Neural cell (in vitro differentiated cells): ENCODE measurements around the gene NKPD1. TPM values are rescaled to one million over a fixed set of nuclear protein-coding genes. Genes with fewer than 3 reads are reported as not detected.

Experiments
- H2AFZ ChIP-seq: fragments of 200-600, 300-800 bp; sonication (generic), shearing (Covaris generic); 2 replicates; pipeline ENCODE4 v1.6.0; 2014; ENCODE audit warnings: low read depth, mild to moderate bottlenecking, antibody characterized with exemption, low read length, moderate library complexity
- H3F3A ChIP-seq: fragments of 200-600 bp; shearing (Covaris generic); 2 replicates; pipeline ENCODE4 v1.6.1; 2016; ENCODE audit warnings: mild to moderate bottlenecking, moderate library complexity, mixed read lengths, antibody characterized with exemption, low read length; ENCODE audit not compliant: insufficient read depth, poor library complexity, severe bottlenecking
- H3K27ac ChIP-seq: fragments of 200-600, 300-800 bp; sonication (generic), shearing (Covaris generic); 2 replicates; pipeline ENCODE4 v1.5.1; 2014; ENCODE audit warnings: mild to moderate bottlenecking, low read length, moderate library complexity
- H3K27me3 ChIP-seq: fragments of 300-800, 200-600 bp; sonication (generic), shearing (Covaris generic); 2 replicates; pipeline ENCODE4 v1.6.0; 2014; ENCODE audit warnings: mild to moderate bottlenecking, low read depth, low read length, moderate library complexity; ENCODE audit not compliant: insufficient read depth
- H3K36me3 ChIP-seq: fragments of 300-800, 200-600 bp; sonication (generic), shearing (Covaris generic); 2 replicates; pipeline ENCODE4 v1.5.1; 2014; ENCODE audit warnings: mild to moderate bottlenecking, antibody characterized with exemption, low read length, moderate library complexity; ENCODE audit not compliant: insufficient read depth
- H3K4me2 ChIP-seq: fragments of 300-800, 200-600 bp; sonication (generic), shearing (Covaris generic); 2 replicates; pipeline ENCODE4 v1.6.0; 2014; ENCODE audit warnings: mild to moderate bottlenecking, low read length
- H3K4me3 ChIP-seq: fragments of 300-800, 200-600 bp; sonication (generic), shearing (Covaris generic); 2 replicates; pipeline ENCODE4 v1.5.1; 2014; ENCODE audit warnings: mild to moderate bottlenecking, low read length, moderate library complexity
- H3K79me2 ChIP-seq: fragments of 200-600 bp; shearing (Covaris generic); replicated peaks from 2 replicates; pipeline ENCODE4 v1.6.0; 2014; ENCODE audit warnings: mild to moderate bottlenecking, low read length, moderate library complexity; ENCODE audit not compliant: insufficient read depth
- H3K9ac ChIP-seq: fragments of 300-800, 200-600 bp; sonication (generic), shearing (Covaris generic); 2 replicates; pipeline ENCODE4 v1.6.1; 2016; ENCODE audit warnings: mild to moderate bottlenecking, low read length, mixed read lengths
- H3K9me2 ChIP-seq: fragments of 200-600 bp; shearing (Covaris generic); 2 replicates; pipeline ENCODE4 v1.6.1; 2016; ENCODE audit warnings: mild to moderate bottlenecking, low read length, mixed read lengths; ENCODE audit not compliant: insufficient read depth
- H3K9me3 ChIP-seq: fragments of 200-600, 300-800 bp; sonication (generic), shearing (Covaris generic); 2 replicates; pipeline ENCODE4 v1.6.1; 2016; ENCODE audit warnings: mild to moderate bottlenecking, mixed run types, low read length, moderate library complexity, mixed read lengths
- H4K20me1 ChIP-seq: fragments of 200-600 bp; shearing (Covaris generic); 2 replicates; pipeline ENCODE4 v1.6.1; 2016; ENCODE audit warnings: mild to moderate bottlenecking, mixed run types; ENCODE audit not compliant: insufficient read depth
- EP300 ChIP-seq: fragments of 450-650 bp; conservative IDR thresholded peaks from 2 replicates; pipeline ENCODE4 v1.6.1; 2014; ENCODE audit warnings: antibody characterized with exemption, mild to moderate bottlenecking, moderate library complexity; ENCODE audit not compliant: poor library complexity, severe bottlenecking
- EZH2 ChIP-seq: fragments of 200-600, 300-800 bp; shearing (Covaris generic), sonication (generic); IDR thresholded peaks from 2 replicates; pipeline ENCODE4 v1.6.1; 2014; ENCODE audit warnings: antibody characterized with exemption, low read length, borderline replicate concordance, mild to moderate bottlenecking; ENCODE audit not compliant: insufficient read depth, poor library complexity, severe bottlenecking
- MXI1 ChIP-seq: fragments of 450-650 bp; conservative IDR thresholded peaks from 2 replicates; pipeline ENCODE4 v1.6.1; 2014; ENCODE audit warnings: antibody characterized with exemption, mild to moderate bottlenecking; ENCODE audit not compliant: poor library complexity, severe bottlenecking
- POLR2AphosphoS5 ChIP-seq: IDR thresholded peaks from 2 replicates; pipeline ENCODE4 v1.6.1; 2012
- RAD21 ChIP-seq: fragments of 450-650 bp; conservative IDR thresholded peaks from 2 replicates; pipeline ENCODE4 v1.6.1; 2014; ENCODE audit warnings: antibody characterized with exemption, mild to moderate bottlenecking, moderate library complexity
- SMC3 ChIP-seq: fragments of 450-650 bp; conservative IDR thresholded peaks from 2 replicates; pipeline ENCODE4 v1.6.1; 2014; ENCODE audit warnings: antibody characterized with exemption, mild to moderate bottlenecking, moderate library complexity; ENCODE audit not compliant: poor library complexity
- TAF1 ChIP-seq: IDR thresholded peaks from 2 replicates; pipeline ENCODE4 v1.6.1; 2012; ENCODE audit warnings: low read depth
- polyA plus RNA-seq: library from polyadenylated mRNA; depleted of rRNA; stranded (reverse); fragments of >200 nt; gene quantifications from 2 replicates; pipeline ENCODE4 v1.2.3, GENCODE V29; 2014
- TF ChIP-seq, protein P1 (sequence below): fragments of 450-650 bp; IDR thresholded peaks from 2 replicates; pipeline ENCODE4 v1.5.1; 2014; ENCODE audit warnings: antibody characterized with exemption, mild to moderate bottlenecking, moderate library complexity; ENCODE audit not compliant: poor library complexity, severe bottlenecking
- TF ChIP-seq, protein P2 (sequence below): IDR thresholded peaks from 2 replicates; pipeline ENCODE4 v1.6.1; 2012; ENCODE audit warnings: borderline replicate concordance

NKPD1 gene
- polyA plus RNA-seq, 1 donor from 2014 or later: 2.8 TPM

DNA sequence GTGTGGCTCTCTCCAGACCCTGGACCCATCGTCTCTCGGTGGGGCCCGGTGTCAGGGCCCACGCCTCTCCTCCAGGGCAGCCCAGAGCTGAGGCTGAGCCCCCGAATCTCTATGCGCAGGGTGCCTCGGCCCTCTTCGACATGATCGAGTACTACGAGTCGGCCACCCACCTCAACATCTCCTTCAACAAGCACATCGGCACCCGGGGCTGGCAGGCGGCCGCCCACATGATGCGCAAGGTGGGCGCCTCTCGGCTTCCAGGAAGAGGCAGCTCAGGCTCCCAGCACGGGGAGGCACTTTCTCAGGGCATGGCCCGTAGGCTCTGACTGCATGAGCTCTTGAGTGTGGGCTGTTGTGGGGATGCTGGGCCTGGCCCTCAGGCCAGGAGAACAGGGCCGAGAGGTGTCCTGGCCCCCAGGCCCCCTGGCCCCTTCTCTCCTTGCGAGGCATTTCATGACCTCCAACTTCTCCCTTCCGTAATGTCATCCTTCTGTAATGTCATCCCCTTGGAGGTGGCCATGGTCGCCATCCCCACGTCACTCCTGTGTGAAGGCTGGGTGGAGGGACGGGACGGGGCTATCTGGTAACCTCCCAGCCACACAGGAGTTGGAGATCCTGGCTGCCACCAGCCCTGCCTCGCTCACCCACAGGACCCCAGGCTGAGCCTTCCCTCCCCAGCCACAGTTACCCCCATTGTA, 19.4 kb downstream of the NKPD1 start:
- Histone ChIP-seq H3K27me3 (no peaks in the 10 kb centered on the region), H2AFZ (no peak overlapping the region), H3F3A (no peaks in the 10 kb centered on the region), H3K4me3 (no peak overlapping the region), H3K9ac (no peak overlapping the region), H3K36me3 (no peaks in the 10 kb centered on the region), H3K9me2 (no peaks in the 10 kb centered on the region), H3K27ac (no peak overlapping the region), H3K79me2 (peaks cover 2% of the 10 kb centered on the region), H3K9me3 (no peaks in the 10 kb centered on the region), H3K4me2 (no peak overlapping the region), H4K20me1 (no peaks in the 10 kb centered on the region)
- TF ChIP-seq MXI1 (no peak), TAF1 (no peak), POLR2AphosphoS5 (no peak), EP300 (no peak), EZH2 (no peak), RAD21 (no peak), SMC3 (no peak)
- TF ChIP-seq, protein P1, sequence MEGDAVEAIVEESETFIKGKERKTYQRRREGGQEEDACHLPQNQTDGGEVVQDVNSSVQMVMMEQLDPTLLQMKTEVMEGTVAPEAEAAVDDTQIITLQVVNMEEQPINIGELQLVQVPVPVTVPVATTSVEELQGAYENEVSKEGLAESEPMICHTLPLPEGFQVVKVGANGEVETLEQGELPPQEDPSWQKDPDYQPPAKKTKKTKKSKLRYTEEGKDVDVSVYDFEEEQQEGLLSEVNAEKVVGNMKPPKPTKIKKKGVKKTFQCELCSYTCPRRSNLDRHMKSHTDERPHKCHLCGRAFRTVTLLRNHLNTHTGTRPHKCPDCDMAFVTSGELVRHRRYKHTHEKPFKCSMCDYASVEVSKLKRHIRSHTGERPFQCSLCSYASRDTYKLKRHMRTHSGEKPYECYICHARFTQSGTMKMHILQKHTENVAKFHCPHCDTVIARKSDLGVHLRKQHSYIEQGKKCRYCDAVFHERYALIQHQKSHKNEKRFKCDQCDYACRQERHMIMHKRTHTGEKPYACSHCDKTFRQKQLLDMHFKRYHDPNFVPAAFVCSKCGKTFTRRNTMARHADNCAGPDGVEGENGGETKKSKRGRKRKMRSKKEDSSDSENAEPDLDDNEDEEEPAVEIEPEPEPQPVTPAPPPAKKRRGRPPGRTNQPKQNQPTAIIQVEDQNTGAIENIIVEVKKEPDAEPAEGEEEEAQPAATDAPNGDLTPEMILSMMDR: no peak
- TF ChIP-seq, protein P2, sequence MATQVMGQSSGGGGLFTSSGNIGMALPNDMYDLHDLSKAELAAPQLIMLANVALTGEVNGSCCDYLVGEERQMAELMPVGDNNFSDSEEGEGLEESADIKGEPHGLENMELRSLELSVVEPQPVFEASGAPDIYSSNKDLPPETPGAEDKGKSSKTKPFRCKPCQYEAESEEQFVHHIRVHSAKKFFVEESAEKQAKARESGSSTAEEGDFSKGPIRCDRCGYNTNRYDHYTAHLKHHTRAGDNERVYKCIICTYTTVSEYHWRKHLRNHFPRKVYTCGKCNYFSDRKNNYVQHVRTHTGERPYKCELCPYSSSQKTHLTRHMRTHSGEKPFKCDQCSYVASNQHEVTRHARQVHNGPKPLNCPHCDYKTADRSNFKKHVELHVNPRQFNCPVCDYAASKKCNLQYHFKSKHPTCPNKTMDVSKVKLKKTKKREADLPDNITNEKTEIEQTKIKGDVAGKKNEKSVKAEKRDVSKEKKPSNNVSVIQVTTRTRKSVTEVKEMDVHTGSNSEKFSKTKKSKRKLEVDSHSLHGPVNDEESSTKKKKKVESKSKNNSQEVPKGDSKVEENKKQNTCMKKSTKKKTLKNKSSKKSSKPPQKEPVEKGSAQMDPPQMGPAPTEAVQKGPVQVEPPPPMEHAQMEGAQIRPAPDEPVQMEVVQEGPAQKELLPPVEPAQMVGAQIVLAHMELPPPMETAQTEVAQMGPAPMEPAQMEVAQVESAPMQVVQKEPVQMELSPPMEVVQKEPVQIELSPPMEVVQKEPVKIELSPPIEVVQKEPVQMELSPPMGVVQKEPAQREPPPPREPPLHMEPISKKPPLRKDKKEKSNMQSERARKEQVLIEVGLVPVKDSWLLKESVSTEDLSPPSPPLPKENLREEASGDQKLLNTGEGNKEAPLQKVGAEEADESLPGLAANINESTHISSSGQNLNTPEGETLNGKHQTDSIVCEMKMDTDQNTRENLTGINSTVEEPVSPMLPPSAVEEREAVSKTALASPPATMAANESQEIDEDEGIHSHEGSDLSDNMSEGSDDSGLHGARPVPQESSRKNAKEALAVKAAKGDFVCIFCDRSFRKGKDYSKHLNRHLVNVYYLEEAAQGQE: no peak

DNA sequence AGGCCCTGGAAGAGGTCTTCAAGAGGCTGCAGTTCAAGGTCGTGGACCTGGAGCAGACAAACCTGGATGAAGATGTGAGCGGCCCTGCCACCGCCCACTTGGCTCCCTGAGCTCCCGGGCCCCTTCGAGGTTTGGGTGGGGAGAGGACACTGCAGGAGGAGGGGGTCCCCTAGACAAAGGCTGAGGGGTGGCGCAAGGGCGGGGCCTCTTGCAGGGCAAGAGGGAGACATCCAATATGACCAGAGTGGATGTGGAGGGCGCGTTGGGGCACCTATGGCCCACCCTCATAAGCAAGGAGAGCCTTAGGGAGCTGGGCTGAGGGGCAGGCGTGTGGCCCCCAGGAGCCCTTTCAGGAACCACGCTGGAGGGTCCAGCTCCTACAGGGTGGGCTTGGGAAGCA, 20.2 kb downstream of the NKPD1 start:
- Histone ChIP-seq H2AFZ (no peak overlapping the region), H4K20me1 (no peaks in the 10 kb centered on the region), H3K9me3 (no peaks in the 10 kb centered on the region), H3K9ac (no peak overlapping the region), H3F3A (no peaks in the 10 kb centered on the region), H3K27me3 (no peaks in the 10 kb centered on the region), H3K4me3 (no peak overlapping the region), H3K79me2 (peaks cover 3% of the 10 kb centered on the region), H3K4me2 (no peak overlapping the region), H3K27ac (no peak overlapping the region), H3K9me2 (no peaks in the 10 kb centered on the region), H3K36me3 (no peaks in the 10 kb centered on the region)
- TF ChIP-seq POLR2AphosphoS5 (no peak), MXI1 (no peak), TAF1 (no peak), RAD21 (no peak), EP300 (no peak), EZH2 (no peak), SMC3 (no peak)
- TF ChIP-seq, protein P2: no peak
- TF ChIP-seq, protein P1: no peak
